CD4-positive, alpha-beta T cell (primary cell): ENCODE measurements around the gene TAF6. TPM values are rescaled to one million over a fixed set of nuclear protein-coding genes. Genes with fewer than 3 reads are reported as not detected.

Source experiments
- ATAC-seq: fragments of 200-7000 bp; cut with Tn5 transposase; one replicate; pipeline ENCODE4 v1.10.0; 2022; ENCODE audit warnings: mild to moderate bottlenecking; ENCODE audit not compliant: poor library complexity
- CTCF ChIA-PET: fragments of 350-600 bp; sonication (Branson Sonifier 250); formaldehyde crosslinking; loops from one replicate; lab custom pipeline; 2021; ENCODE audit warnings: antibody characterized with exemption, inconsistent platforms; lab: Charles Lee
- POLR2A ChIA-PET: fragments of 350-600 bp; sonication (Branson Sonifier 250); formaldehyde crosslinking; loops from one replicate; lab custom pipeline; 2021; ENCODE audit warnings: antibody characterized with exemption, inconsistent platforms; lab: Charles Lee
- DNase-seq, 14 experiments: peaks; one replicate each; pipeline ENCODE4 v3.0.0-alpha.2; 2013 to 2020; ENCODE audit warnings: mixed read lengths in 2 of 14
- H3K27ac ChIP-seq, 2 donors: one replicate each; pipeline versions ENCODE4 v1.5.1 to v1.7.0; 2013; ENCODE audit warnings: low read length in 2 of 2, low read depth in 1 of 2, mild to moderate bottlenecking in 1 of 2
- H3K27me3 ChIP-seq, 2 experiments: 1 replicate in 1 of 2; 2 replicates in 1 of 2; pipeline versions ENCODE4 v1.6.1 to v1.7.0; 2013; ENCODE audit warnings: low read length in 2 of 2, control low read depth in 1 of 2, mild to moderate bottlenecking in 1 of 2, moderate library complexity in 1 of 2; ENCODE audit not compliant: insufficient read depth in 2 of 2, control insufficient read depth in 1 of 2
- H3K36me3 ChIP-seq: one replicate; pipeline ENCODE4 v1.6.1; 2013; ENCODE audit warnings: low read length, control low read depth; ENCODE audit not compliant: insufficient read depth
- H3K4me1 ChIP-seq: one replicate; pipeline ENCODE4 v1.6.1; 2013; ENCODE audit warnings: low read length, control low read depth; ENCODE audit not compliant: insufficient read depth
- H3K4me3 ChIP-seq: one replicate; pipeline ENCODE4 v1.5.1; 2013; ENCODE audit warnings: mild to moderate bottlenecking, low read length, moderate library complexity
- H3K9me3 ChIP-seq, 2 experiments: 1 replicate in 1 of 2; 2 replicates in 1 of 2; pipeline versions ENCODE4 v1.6.1 to v1.7.0; 2013; ENCODE audit warnings: low read length in 2 of 2, mild to moderate bottlenecking in 2 of 2, control low read depth in 1 of 2, moderate library complexity in 1 of 2; ENCODE audit not compliant: control insufficient read depth in 1 of 2, insufficient read depth in 1 of 2
- H3K27ac Mint-ChIP-seq: one replicate; pipeline ENCODE4 v1.8.0; 2020; ENCODE audit warnings: mixed read lengths
- H3K27me3 Mint-ChIP-seq: one replicate; pipeline ENCODE4 v1.8.0; 2021; ENCODE audit warnings: mixed read lengths
- H3K36me3 Mint-ChIP-seq: one replicate; pipeline ENCODE4 v1.8.0; 2021; ENCODE audit warnings: low read depth, mixed read lengths
- H3K4me1 Mint-ChIP-seq: one replicate; pipeline ENCODE4 v1.8.0; 2021; ENCODE audit warnings: low read depth, mixed read lengths
- H3K4me3 Mint-ChIP-seq: one replicate; pipeline ENCODE4 v1.8.0; 2020; ENCODE audit warnings: mild to moderate bottlenecking, mixed read lengths
- H3K9me3 Mint-ChIP-seq: one replicate; pipeline ENCODE4 v1.8.0; 2020; ENCODE audit warnings: mixed read lengths
- CTCF ChIP-seq: fragments of 200-600 bp; IDR thresholded peaks from one replicate; pipeline ENCODE4 v1.8.0; 2022; ENCODE audit warnings: antibody characterized with exemption, mild to moderate bottlenecking
- intact Hi-C, 2 experiments: fragments of 100-400 bp; cut with DNase I in 1 of 2; cut with micrococcal nuclease in 1 of 2; formaldehyde crosslinking; loops; one replicate each; pipeline versions ENCODE4 v1.15.1 to v1.9.0; 2023 to 2025; cut with DNase I, micrococcal nuclease
- total RNA-seq, 174 experiments: library from RNA in 2 of 174; stranded (reverse) in 2 of 174; gene quantifications; one replicate each; pipeline ENCODE4 v1.2.3 and lab custom pipeline; 2021 to 2026

Gene TAF6
- total RNA-seq, 2 experiments from 2014 or later, result 34.8 to 37.4 TPM

DNA sequence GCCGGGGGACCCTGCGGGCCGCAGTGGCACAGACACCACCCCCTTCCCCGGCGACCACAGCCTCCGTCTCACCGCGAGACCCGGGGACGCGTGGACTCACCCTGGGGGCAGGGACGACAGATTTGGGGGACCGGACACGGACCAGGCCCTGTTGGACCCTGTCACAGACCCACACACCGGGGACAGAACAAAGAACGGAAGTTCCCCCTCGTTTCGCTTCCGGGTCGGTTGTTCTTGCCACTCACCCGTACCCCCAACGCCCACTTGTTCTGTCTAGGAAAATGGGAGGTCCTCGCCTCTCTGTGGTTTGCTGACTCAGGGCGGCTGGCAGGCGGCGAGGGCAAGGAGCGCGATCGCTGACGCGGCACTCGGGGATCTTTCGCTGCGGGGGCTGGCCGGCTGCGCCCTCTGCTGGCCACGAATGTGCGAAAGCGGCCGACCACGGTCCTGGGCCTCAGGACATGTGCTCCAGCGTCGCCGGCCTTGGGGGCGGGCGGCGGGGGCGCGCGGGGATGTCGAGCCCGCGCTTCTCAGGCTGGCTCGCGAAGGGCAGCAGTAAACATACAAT is 37.5 kb downstream of the TAF6 start, which contains the start of gene ZNF3:
Gene ZNF3 (minus strand): TSS at position 189 of the 568 bp plus-strand sequence. CDS start 4,366 bp downstream, outside the sequence.
- H3K27me3 Mint-ChIP-seq, result no peaks in the 10 kb centered on the region
- Histone ChIP-seq H3K36me3 (peaks cover 24% of the 10 kb centered on the region), H3K4me1 (peaks cover 36% of the 10 kb centered on the region), H3K4me3 (peak within 1 kb of the TSS; percentile 84), H3K27ac (peak within 1 kb of the TSS; percentile 75 to 80), H3K9me3 (no peaks in the 10 kb centered on the region), H3K27me3 (no peaks in the 10 kb centered on the region)
- no peaks in the 10 kb centered on the region for H3K9me3 Mint-ChIP-seq
- peaks cover 39% of the 10 kb centered on the region for H3K4me1 Mint-ChIP-seq
- POLR2A ChIA-PET, result interaction anchor here (1.0 to 2.5 kb wide), 7 partner anchors 10 to 162 kb away, joined by 3 to 9 read pairs (median 5); partner anchors contain the start of genes MBLAC1, MCM7, TRIM4 and ZSCAN21
- TF ChIP-seq CTCF, result peak; percentile 96
- peak; percentile 85 for ATAC-seq
- peak within 1 kb of the TSS; percentile 83 for H3K27ac Mint-ChIP-seq
- peak; percentile 92 to 99 (median 96) for DNase-seq
- H3K4me3 Mint-ChIP-seq, result peak within 1 kb of the TSS; percentile 90
- intact Hi-C loops, result loop anchor here (1.0 to 10.0 kb wide), 14 partner anchors 17 to 937 kb away; partner anchors contain the start of genes ZKSCAN1 (in 2 of the 2), ZSCAN21 (in 2 of the 2), AP4M1 (in 1 of the 2) and CNPY4 (in 1 of the 2)
- CTCF ChIA-PET, result interaction anchor here (0.8 to 3.1 kb wide), 6 partner anchors 8 to 136 kb away, joined by 3 to 14 read pairs (median 4); partner anchors contain the start of genes AP4M1, MCM7 and ZKSCAN1
- peaks cover 41% of the 10 kb centered on the region for H3K36me3 Mint-ChIP-seq

DNA sequence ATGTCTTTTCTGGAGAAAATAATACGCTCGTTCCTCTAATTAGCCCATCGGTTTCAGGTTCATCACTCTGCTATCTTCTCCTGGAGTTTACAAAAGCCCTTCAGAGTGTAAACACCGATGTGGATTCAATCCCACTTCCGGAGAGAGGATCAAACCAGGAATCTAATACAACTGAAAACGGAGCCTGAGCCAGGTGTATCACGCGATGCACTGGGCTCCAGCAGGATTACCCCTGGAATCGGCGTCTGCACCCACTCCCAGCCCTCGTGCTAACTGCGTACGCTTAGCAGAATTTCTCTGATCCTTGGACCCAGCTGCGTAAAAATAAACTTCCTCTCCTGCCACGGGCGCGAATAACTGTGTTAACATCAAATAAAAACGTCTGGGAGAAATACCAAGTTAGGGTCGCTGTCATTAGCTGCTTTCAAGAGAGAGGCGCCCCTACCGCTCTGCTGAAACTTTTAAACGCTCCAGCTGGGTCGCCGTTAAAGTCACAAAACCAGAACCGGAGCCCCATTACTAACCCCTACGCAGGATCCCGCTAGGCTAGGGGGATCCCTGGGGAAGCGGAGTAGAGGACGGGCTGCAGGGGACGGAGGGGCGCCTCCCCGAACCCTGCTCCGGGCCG is 38.1 kb downstream of the TAF6 start:
- H3K4me3 ChIP-seq, result peak overlapping the region; percentile 84
- ChIA-PET CTCF (interaction anchor here (0.8 to 1.5 kb wide), 3 partner anchors 9 to 137 kb away, joined by 3 to 4 read pairs (median 3); partner anchors contain the start of gene ZKSCAN1), POLR2A (interaction anchor here (1.2 to 2.5 kb wide), 4 partner anchors 9 to 161 kb away, joined by 3 to 6 read pairs (median 5); partner anchors contain the start of genes MCM7, TRIM4 and ZSCAN21)
- H3K27me3 Mint-ChIP-seq, result no peaks in the 10 kb centered on the region
- peak overlapping the region; percentile 83 for H3K27ac Mint-ChIP-seq
- peak; percentile 7 for ATAC-seq
- H3K36me3 Mint-ChIP-seq, result peaks cover 47% of the 10 kb centered on the region
- H3K36me3 ChIP-seq, result peaks cover 29% of the 10 kb centered on the region
- TF ChIP-seq CTCF, result no peak
- intact Hi-C loops, result loop anchor here (1.0 to 10.0 kb wide), 13 partner anchors 20 to 936 kb away; partner anchors contain the start of genes ZKSCAN1 (in 2 of the 2), ZSCAN21 (in 2 of the 2), AP4M1 (in 1 of the 2) and CNPY4 (in 1 of the 2)
- peaks cover 39% of the 10 kb centered on the region for H3K4me1 Mint-ChIP-seq
- peak overlapping the region; percentile 87 for H3K4me3 Mint-ChIP-seq
- H3K9me3 ChIP-seq, result no peaks in the 10 kb centered on the region
- no peaks in the 10 kb centered on the region for H3K27me3 ChIP-seq
- no peak for DNase-seq
- H3K9me3 Mint-ChIP-seq, result no peaks in the 10 kb centered on the region
- peaks cover 36% of the 10 kb centered on the region for H3K4me1 ChIP-seq
- peak overlapping the region; percentile 75 to 80 for H3K27ac ChIP-seq

GRCh38 chr7:100079024-100079560 is 40.1 kb downstream of the TAF6 start:
- Histone ChIP-seq H3K9me3 (no peaks in the 10 kb centered on the region), H3K4me3 (no peak overlapping the region), H3K27me3 (no peaks in the 10 kb centered on the region), H3K4me1 (peaks cover 36% of the 10 kb centered on the region), H3K36me3 (peaks cover 48% of the 10 kb centered on the region), H3K27ac (no peak overlapping the region)
- Mint-ChIP-seq H3K9me3 (no peaks in the 10 kb centered on the region), H3K27me3 (no peaks in the 10 kb centered on the region), H3K36me3 (peaks cover 66% of the 10 kb centered on the region), H3K27ac (peak overlapping the region; percentile 53), H3K4me3 (peak overlapping the region; percentile 52), H3K4me1 (peaks cover 39% of the 10 kb centered on the region)
- ChIA-PET CTCF (no interaction called here), POLR2A (interaction anchor here (0.6 kb wide), 1 partner anchor 146 kb away, joined by 3 read pairs; no protein-coding TSS in a partner anchor)
- no peak for ATAC-seq
- TF ChIP-seq CTCF, result no peak
- intact Hi-C loops, result no loop called here
- no peak for DNase-seq
